ENCODE data around the gene MOB3C. TPM values are rescaled to one million over a fixed set of nuclear protein-coding genes. Genes with fewer than 3 reads are reported as not detected.
"Not testable (repeated sequence)": the region's sequence is repeated elsewhere in the genome, so short reads cannot be mapped to it uniquely, and the experiment has no call there.

Gene MOB3C
- total and polyA plus RNA-seq, 8 donors = 11.2 to 21.3 (median 14.8) TPM

GRCh38 chr1:46657775-46658174 lies 41.2 kb upstream of the MOB3C start:
- FAIRE-seq = no peak
- ATAC-seq = no peak

GRCh38 chr1:46656643-46657042 lies 40.0 kb upstream of the MOB3C start:
- intact Hi-C loops (cut with DNase I) = no loop called here
- Histone ChIP-seq H3K4me1 (no peaks in the 10 kb centered on the region), H3K9me3 (no peaks in the 10 kb centered on the region), H3K36me3 (peaks cover 0 to 30% (median 8%) of the 10 kb centered on the region in 3 donors), H3K27ac (no peak overlapping the region), H3K4me3 (no peak overlapping the region), H3K27me3 (no peaks in the 10 kb centered on the region)
- WGBS, 2 donors = 81 to 88% methylated on average over 2 of the region's 2 CpGs
- no peak for DNase-seq
- TF ChIP-seq CTCF (IDR thresholded peaks at IDR 0.05) = no peak
- no peak for FAIRE-seq
- ATAC-seq = no peak

More at GRCh38 chr1:46657775-46658174, 41.2 kb upstream of the MOB3C start:
- peaks cover 0 to 26% (median 8%) of the 10 kb centered on the region in 3 donors for H3K36me3 ChIP-seq
- no peaks in the 10 kb centered on the region for H3K4me1 ChIP-seq
- intact Hi-C loops (cut with DNase I) = no loop called here
- H3K4me3 ChIP-seq = no peak overlapping the region
- TF ChIP-seq CTCF (IDR thresholded peaks at IDR 0.05) = no peak
- 93 to 100% methylated on average over 1 of the region's 1 CpG for WGBS, 2 donors
- DNase-seq = no peak
- H3K27me3 ChIP-seq = no peaks in the 10 kb centered on the region
- H3K9me3 ChIP-seq = no peaks in the 10 kb centered on the region
- H3K27ac ChIP-seq = no peak overlapping the region

GRCh38 chr1:46655848-46656247 lies 39.2 kb upstream of the MOB3C start:
- ATAC-seq (no peak), DNase-seq (no peak), FAIRE-seq (no peak)
- Histone ChIP-seq H3K4me1 (no peaks in the 10 kb centered on the region), H3K36me3 (peaks cover 0 to 30% (median 8%) of the 10 kb centered on the region in 3 donors), H3K27me3 (no peaks in the 10 kb centered on the region), H3K4me3 (no peak overlapping the region), H3K27ac (no peak overlapping the region), H3K9me3 (no peaks in the 10 kb centered on the region)
- intact Hi-C loops (cut with DNase I) = no loop called here
- no peak for TF ChIP-seq CTCF (IDR thresholded peaks at IDR 0.05)

- H3K27ac ChIP-seq = not testable (repeated sequence)
These were observed 38.1 kb upstream of the MOB3C start for GRCh38 chr1:46654698-46655097.

GRCh38 chr1:46654012-46654411 lies 37.4 kb upstream of the MOB3C start:
- FAIRE-seq = no peak
- WGBS, 2 donors = 100% methylated on average over 1 of the region's 1 CpG
- H3K36me3 ChIP-seq = peaks cover 0 to 38% (median 8%) of the 10 kb centered on the region in 3 donors
- no peak for DNase-seq
- no peaks in the 10 kb centered on the region for H3K9me3 ChIP-seq
- no peak overlapping the region for H3K27ac ChIP-seq
- no peaks in the 10 kb centered on the region for H3K4me1 ChIP-seq
- intact Hi-C loops (cut with DNase I) = no loop called here
- no peaks in the 10 kb centered on the region for H3K27me3 ChIP-seq
- H3K4me3 ChIP-seq = no peak overlapping the region
- no peak for TF ChIP-seq CTCF (IDR thresholded peaks at IDR 0.05)
- ATAC-seq = no peak

More at GRCh38 chr1:46654698-46655097, 38.1 kb upstream of the MOB3C start:
- WGBS, 2 donors = 100% methylated on average over 2 of the region's 2 CpGs
- H3K9me3 ChIP-seq; FAIRE-seq; DNase-seq; H3K4me1 ChIP-seq; H3K4me3 ChIP-seq; H3K27me3 ChIP-seq; intact Hi-C loops (cut with DNase I); ATAC-seq: not testable (repeated sequence)
- H3K36me3 ChIP-seq = peaks cover 0 to 31% (median 8%) of the 10 kb centered on the region in 3 donors
